ENCODE measurements around the gene GRIK2. TPM values are rescaled to one million over a fixed set of nuclear protein-coding genes. Genes with fewer than 3 reads are reported as not detected.
"Not testable (repeated sequence)": the region's sequence is repeated elsewhere in the genome, so short reads cannot be mapped to it uniquely, and the experiment has no call there.

Gene GRIK2
- total RNA-seq, 4 donors from 2014 or later: 0.30 to 4.1 (median 1.3) TPM

DNA sequence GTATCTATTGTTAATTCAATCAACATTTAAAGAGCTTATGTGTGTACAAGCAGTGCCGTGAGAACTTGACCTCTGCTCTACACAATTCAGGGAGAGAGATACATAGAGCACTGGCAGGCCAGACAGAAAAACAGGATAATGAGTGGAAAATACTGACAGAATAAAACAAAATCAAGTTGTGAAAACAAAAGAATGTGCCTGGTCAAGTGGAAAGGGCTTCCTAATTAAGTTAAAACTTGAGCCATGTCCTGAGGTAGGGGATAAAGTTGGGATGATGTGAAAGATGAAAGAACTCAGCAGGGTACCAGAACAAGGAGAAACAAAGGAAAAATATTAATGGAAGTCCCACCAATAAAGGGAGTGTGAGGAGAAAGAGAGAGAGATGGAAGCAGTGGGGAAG, 672.8 kb downstream of the GRIK2 start:
- Histone ChIP-seq H3K27me3 (no peaks in the 10 kb centered on the region), H3K36me3 (no peaks in the 10 kb centered on the region), H3K27ac (no peak overlapping the region), H3K4me3 (no peak overlapping the region), H3K4me1 (no peaks in the 10 kb centered on the region), H3K9me3 (no peaks in the 10 kb centered on the region)
- no peak for DNase-seq (ENCODE audit: low spot score in 2 of 2)
- TF ChIP-seq CTCF (IDR thresholded peaks at IDR 0.05): no peak
- TF ChIP-seq POLR2A (IDR thresholded peaks at IDR 0.05): no peak
- TF ChIP-seq EP300 (IDR thresholded peaks at IDR 0.05): no peak
- TF ChIP-seq POLR2AphosphoS5 (IDR thresholded peaks at IDR 0.05): no peak
- WGBS: 69% methylated on average over 1 of the region's 1 CpG

GRCh38 chr6:102068349-102068929, 674.9 kb downstream of the GRIK2 start:
- 76% methylated on average over 7 of the region's 7 CpGs for WGBS
- no peak for TF ChIP-seq EP300 (IDR thresholded peaks at IDR 0.05)
- no peak for TF ChIP-seq POLR2A (IDR thresholded peaks at IDR 0.05)
- no peak for TF ChIP-seq POLR2AphosphoS5 (IDR thresholded peaks at IDR 0.05)
- no peak for TF ChIP-seq CTCF (IDR thresholded peaks at IDR 0.05)
- no peaks in the 10 kb centered on the region for H3K9me3 ChIP-seq
- H3K27me3 ChIP-seq: no peaks in the 10 kb centered on the region
- H3K36me3 ChIP-seq: no peaks in the 10 kb centered on the region
- H3K27ac ChIP-seq: no peak overlapping the region
- H3K4me3 ChIP-seq: no peak overlapping the region
- no peak for DNase-seq (ENCODE audit: low spot score in 2 of 2)
- H3K4me1 ChIP-seq: no peaks in the 10 kb centered on the region

DNA sequence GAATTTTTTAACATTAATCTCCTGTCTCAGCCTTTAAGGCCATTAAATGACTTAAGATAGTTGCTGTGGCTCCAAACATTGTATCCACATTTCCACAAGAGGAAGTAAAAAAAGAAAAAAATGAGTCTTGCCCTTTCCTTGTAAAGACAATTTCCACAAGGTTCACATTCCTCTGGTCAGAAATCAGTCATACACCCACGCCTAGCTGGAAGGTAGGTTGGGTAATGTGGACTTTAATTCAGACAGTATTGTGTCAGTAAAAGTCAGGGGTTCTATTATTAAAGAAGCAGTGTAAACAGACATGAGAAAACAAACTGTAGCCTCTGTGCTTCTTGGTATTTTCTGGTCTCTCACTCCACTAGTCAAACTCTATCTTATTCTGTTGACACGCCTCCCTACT, 682.0 kb downstream of the GRIK2 start:
- WGBS: 72% methylated on average over 2 of the region's 2 CpGs
- no peak overlapping the region for H3K4me3 ChIP-seq
- H3K36me3 ChIP-seq: no peaks in the 10 kb centered on the region
- H3K27ac ChIP-seq: no peak overlapping the region
- TF ChIP-seq EP300 (IDR thresholded peaks at IDR 0.05): no peak
- no peak for TF ChIP-seq POLR2AphosphoS5 (IDR thresholded peaks at IDR 0.05)
- no peak for TF ChIP-seq CTCF (IDR thresholded peaks at IDR 0.05)
- no peak for TF ChIP-seq POLR2A (IDR thresholded peaks at IDR 0.05)
- no peaks in the 10 kb centered on the region for H3K27me3 ChIP-seq
- H3K9me3 ChIP-seq: no peaks in the 10 kb centered on the region
- no peaks in the 10 kb centered on the region for H3K4me1 ChIP-seq
- no peak for DNase-seq (ENCODE audit: low spot score in 2 of 2)

- H3K27ac ChIP-seq: no peak overlapping the region
- no peaks in the 10 kb centered on the region for H3K9me3 ChIP-seq
- DNase-seq (ENCODE audit: low spot score in 2 of 2): no peak
- 53% methylated on average over 2 of the region's 2 CpGs for WGBS
- no peak overlapping the region for H3K4me3 ChIP-seq
- no peaks in the 10 kb centered on the region for H3K4me1 ChIP-seq
- H3K27me3 ChIP-seq: no peaks in the 10 kb centered on the region
- TF ChIP-seq EP300 (IDR thresholded peaks at IDR 0.05): no peak
- TF ChIP-seq POLR2AphosphoS5 (IDR thresholded peaks at IDR 0.05): no peak
- no peak for TF ChIP-seq POLR2A (IDR thresholded peaks at IDR 0.05)
- no peak for TF ChIP-seq CTCF (IDR thresholded peaks at IDR 0.05)
- H3K36me3 ChIP-seq: no peaks in the 10 kb centered on the region
Observed at GRCh38 chr6:102085257-102085656, 691.7 kb downstream of the GRIK2 start.

- not testable (repeated sequence) for H3K36me3 ChIP-seq; H3K27me3 ChIP-seq; H3K4me1 ChIP-seq; H3K4me3 ChIP-seq; H3K9me3 ChIP-seq; DNase-seq (ENCODE audit: low spot score in 2 of 2); H3K27ac ChIP-seq
- 97% methylated on average over 19 of the region's 19 CpGs for WGBS
Observed at GRCh38 chr6:102088160-102088559, 694.7 kb downstream of the GRIK2 start.

- TF ChIP-seq EP300 (IDR thresholded peaks at IDR 0.05) (no peak), POLR2A (IDR thresholded peaks at IDR 0.05) (no peak), POLR2AphosphoS5 (IDR thresholded peaks at IDR 0.05) (no peak), CTCF (IDR thresholded peaks at IDR 0.05) (no peak)
- no peak for DNase-seq (ENCODE audit: low spot score in 2 of 2)
- Histone ChIP-seq H3K27me3 (no peaks in the 10 kb centered on the region), H3K4me1 (no peaks in the 10 kb centered on the region), H3K36me3 (no peaks in the 10 kb centered on the region), H3K9me3 (peaks cover 4% of the 10 kb centered on the region), H3K4me3 (no peak overlapping the region), H3K27ac (no peak overlapping the region)
- 60% methylated on average over 2 of the region's 2 CpGs for WGBS
Observed at GRCh38 chr6:102114402-102114801, 720.9 kb downstream of the GRIK2 start.

Data from suprapubic skin (tissue), 4 donors.